Measurements from ENCODE around the gene EVI2B.
"Not testable (repeated sequence)": the region's sequence is repeated elsewhere in the genome, so short reads cannot be mapped to it uniquely, and the experiment has no call there.

EVI2B gene

GRCh38 chr17:31266042-31266441 is 47.8 kb downstream of the EVI2B start:
- no peak for DNase-seq

DNA sequence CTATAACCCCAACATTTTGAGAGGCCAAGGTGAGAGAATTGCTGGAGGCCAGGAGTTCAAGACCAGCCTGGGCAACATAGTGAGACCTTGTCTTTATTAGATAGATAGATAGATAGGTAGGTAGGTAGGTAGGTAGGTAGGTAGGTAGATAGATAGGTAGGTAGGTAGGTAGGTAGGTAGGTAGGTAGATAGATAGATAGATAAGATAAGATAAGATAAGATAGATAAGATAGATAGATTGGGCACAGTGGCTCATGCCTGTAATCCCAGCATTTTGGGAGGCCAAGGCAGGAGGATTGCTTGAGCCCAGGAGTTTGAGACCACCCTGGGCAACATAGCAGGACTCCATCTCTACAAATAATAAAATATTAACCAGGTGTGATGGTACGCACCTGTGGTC is 50.9 kb downstream of the EVI2B start:
- DNase-seq, result not testable (repeated sequence)

DNA sequence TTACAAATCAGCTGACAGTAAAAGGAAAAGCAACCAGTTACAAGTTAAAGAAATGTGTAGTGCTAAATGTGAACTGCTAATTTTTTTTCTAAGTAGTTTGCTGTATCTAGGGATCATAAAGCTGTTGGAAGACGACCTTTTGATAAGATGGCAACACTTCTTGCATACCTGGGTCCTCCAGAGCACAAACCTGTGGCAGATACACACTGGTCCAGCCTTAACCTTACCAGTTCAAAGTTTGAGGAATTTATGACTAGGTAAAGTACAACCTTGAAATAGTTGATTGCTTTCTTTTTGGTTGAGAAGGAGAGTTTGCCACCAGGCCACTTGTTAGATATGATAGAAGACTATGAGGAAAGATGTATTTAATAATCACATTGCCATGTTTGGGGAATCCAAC is 52.3 kb downstream of the EVI2B start:
- no peak for DNase-seq

DNA sequence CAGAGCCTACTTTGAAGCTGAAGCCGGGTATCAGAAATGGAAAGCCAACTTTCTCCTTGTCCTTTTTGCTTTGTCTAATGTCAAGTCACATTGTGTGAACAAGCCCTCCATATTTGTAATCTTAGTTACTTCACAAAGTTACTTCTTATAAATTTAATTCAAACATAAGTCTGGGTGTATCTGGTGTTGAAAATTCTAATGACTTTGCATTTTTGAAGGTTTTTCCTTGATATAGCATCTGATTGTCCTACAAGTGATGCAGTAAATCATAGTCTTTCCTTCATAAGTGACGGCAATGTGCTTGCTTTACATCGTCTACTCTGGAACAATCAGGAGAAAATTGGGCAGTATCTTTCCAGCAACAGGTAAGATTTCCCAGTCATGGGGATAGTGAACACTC is 53.7 kb downstream of the EVI2B start:
- DNase-seq, result no peak

GRCh38 chr17:31256936-31257335 is 56.9 kb downstream of the EVI2B start:
- DNase-seq, result no peak

GRCh38 chr17:31254654-31255053 is 59.2 kb downstream of the EVI2B start:
- no peak for DNase-seq

All from stimulated activated naive CD4-positive, alpha-beta T cell treated with Interleukin-2 at 50 U/mL for 16 hours (primary cell).